NCI-H69 (cell line): ENCODE results near the gene SUV39H1.
"Not testable (repeated sequence)": the region's sequence is repeated elsewhere in the genome, so short reads cannot be mapped to it uniquely, and the experiment has no call there.

Experiments
- DNase-seq: peaks from one replicate; lab custom pipeline; 2025; lab: John Stamatoyannopoulos, UW

Gene SUV39H1

GRCh38 chrX:48696301-48696908, at the start of gene SUV39H1:
Gene SUV39H1, plus strand, starts transcription at chrX:48696734. Its CDS starts 51 bp downstream, at chrX:48696785.
- DNase-seq, result peak; percentile 94

- peak; percentile 92 for DNase-seq
Measured at GRCh38 chrX:48648336-48648751, 48.2 kb upstream of the SUV39H1 start.

- peak; percentile 4 for DNase-seq
Measured at GRCh38 chrX:48649102-48649501, 47.4 kb upstream of the SUV39H1 start.

GRCh38 chrX:48652055-48652579, 44.4 kb upstream of the SUV39H1 start:
- not testable (repeated sequence) for DNase-seq

- peak; percentile 26 for DNase-seq
Measured at GRCh38 chrX:48654746-48655145, 41.8 kb upstream of the SUV39H1 start.

GRCh38 chrX:48659686-48660085, 36.8 kb upstream of the SUV39H1 start:
- DNase-seq, result not testable (repeated sequence)

GRCh38 chrX:48663241-48663640, 33.3 kb upstream of the SUV39H1 start:
- no peak for DNase-seq

- no peak for DNase-seq
Measured at GRCh38 chrX:48664156-48664555, 32.4 kb upstream of the SUV39H1 start.

GRCh38 chrX:48665991-48666390, 30.5 kb upstream of the SUV39H1 start:
- no peak for DNase-seq

- DNase-seq, result no peak
Measured at GRCh38 chrX:48666649-48667048, 29.9 kb upstream of the SUV39H1 start.

- no peak for DNase-seq
Measured at GRCh38 chrX:48667509-48667908, 29.0 kb upstream of the SUV39H1 start.

GRCh38 chrX:48668187-48668586, 28.3 kb upstream of the SUV39H1 start:
- DNase-seq, result not testable (repeated sequence)

GRCh38 chrX:48676106-48676892, 20.2 kb upstream of the SUV39H1 start:
- DNase-seq, result peak; percentile 93

GRCh38 chrX:48676893-48677270, 19.7 kb upstream of the SUV39H1 start:
- DNase-seq, result peak; percentile 41

- no peak for DNase-seq
Measured at GRCh38 chrX:48677516-48677915, 19.0 kb upstream of the SUV39H1 start.

GRCh38 chrX:48680467-48680866, 16.1 kb upstream of the SUV39H1 start:
- peak; percentile 34 for DNase-seq

GRCh38 chrX:48680925-48681324, 15.6 kb upstream of the SUV39H1 start:
- not testable (repeated sequence) for DNase-seq

- no peak for DNase-seq
Measured at GRCh38 chrX:48681539-48682183, 14.9 kb upstream of the SUV39H1 start.

- DNase-seq, result not testable (repeated sequence)
Measured at GRCh38 chrX:48682795-48683194, 13.7 kb upstream of the SUV39H1 start.

GRCh38 chrX:48683411-48683982, 13.0 kb upstream of the SUV39H1 start, which contains the start of gene WAS:
Gene WAS, plus strand, starts transcription at chrX:48683799. Its CDS starts 55 bp downstream, at chrX:48683854.
- no peak for DNase-seq

- no peak for DNase-seq
Measured at GRCh38 chrX:48684134-48684533, 12.4 kb upstream of the SUV39H1 start.

GRCh38 chrX:48685416-48685815, 11.1 kb upstream of the SUV39H1 start:
- no peak for DNase-seq
